NT2/D1 (cell line): Measurements from ENCODE around the gene KCNT1.

Experiments
- SUZ12 ChIP-seq: IDR thresholded peaks from 2 replicates; pipeline ENCODE4 v1.6.1; 2011; ENCODE audit not compliant: insufficient read length, insufficient read depth; ENCODE audit errors: extremely low read depth
- ZNF274 ChIP-seq: IDR thresholded peaks from 2 replicates; pipeline ENCODE4 v1.6.1; 2011; ENCODE audit warnings: mild to moderate bottlenecking, low read depth, low read length

- TF ChIP-seq ZNF274 (no peak), SUZ12 (no peak)
These were observed 32.7 kb downstream of the KCNT1 start for GRCh38 chr9:135734616-135735144.
